GM21825 (cell line): ENCODE results near the gene YOD1.
"Not testable (repeated sequence)": the region's sequence is repeated elsewhere in the genome, so short reads cannot be mapped to it uniquely, and the experiment has no call there.

Source experiments
- ATAC-seq: cut with Tn5 transposase; IDR thresholded peaks from one replicate; pipeline ENCODE4 v1.9.1; 2021; ENCODE audit warnings: mild to moderate bottlenecking, moderate library complexity; ENCODE audit not compliant: unreplicated experiment

YOD1 gene

DNA sequence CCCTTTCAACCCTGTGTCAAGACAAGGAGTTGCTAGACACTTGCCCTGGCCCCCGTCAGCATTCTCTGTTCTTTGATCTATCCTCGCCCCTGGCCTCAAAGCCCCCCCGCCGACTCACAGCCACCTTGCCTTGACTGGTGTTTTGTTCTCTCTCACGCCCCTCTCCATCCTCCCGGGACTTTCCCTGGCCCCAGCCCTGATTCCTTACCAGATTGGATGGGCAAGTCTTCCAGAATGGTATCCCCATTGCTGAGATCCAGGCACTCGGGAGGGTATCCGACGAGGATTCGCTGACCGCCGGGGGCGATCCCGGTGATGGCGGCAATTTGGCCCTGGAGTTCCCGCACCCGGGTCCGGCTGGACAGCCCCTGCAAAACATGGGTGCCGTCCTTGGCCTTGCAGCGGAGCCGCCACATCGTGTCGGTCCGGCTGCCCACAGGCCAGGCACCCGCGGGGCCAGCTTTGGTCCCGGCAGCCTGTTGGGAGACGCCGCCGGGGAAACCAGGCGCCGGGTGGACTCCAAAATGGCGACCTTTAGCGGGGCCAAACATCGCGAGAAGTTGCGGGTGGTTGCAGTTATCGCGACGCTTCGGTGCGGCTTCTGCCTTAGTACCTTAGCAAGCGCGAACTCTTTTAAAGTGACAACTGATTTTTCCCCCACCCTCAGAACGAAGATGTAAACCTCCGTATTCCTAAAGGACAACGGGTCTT, 373 bp downstream of the YOD1 start:
- peak; percentile 55 for ATAC-seq

- no peak for ATAC-seq
Measured at GRCh38 chr1:207049974-207050391, 1.0 kb downstream of the YOD1 start.

- ATAC-seq = no peak
Measured at GRCh38 chr1:207049514-207049913, 1.5 kb downstream of the YOD1 start.

GRCh38 chr1:207049054-207049453, 2.0 kb downstream of the YOD1 start:
- no peak for ATAC-seq

- ATAC-seq = no peak
Measured at GRCh38 chr1:207048041-207048440, 3.0 kb downstream of the YOD1 start.

DNA sequence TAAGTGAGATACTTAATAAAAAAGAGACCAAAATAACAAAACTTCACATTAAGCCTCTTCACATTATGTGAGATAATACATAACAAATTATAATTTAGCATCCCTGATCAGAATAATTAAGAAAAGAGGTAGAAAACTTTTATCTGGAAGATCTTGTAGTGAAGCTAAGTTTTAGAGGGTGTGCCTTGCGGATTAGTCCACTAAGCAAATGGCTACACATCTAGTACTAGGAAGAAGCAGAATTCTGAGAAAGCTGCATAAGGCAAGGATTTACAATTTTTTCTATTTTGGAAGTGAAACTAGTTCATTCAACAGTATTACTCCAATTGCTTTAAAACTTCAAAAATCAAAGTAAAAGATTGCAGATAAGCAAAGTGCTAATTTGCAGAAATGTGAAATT, 3.5 kb downstream of the YOD1 start:
- ATAC-seq = no peak

DNA sequence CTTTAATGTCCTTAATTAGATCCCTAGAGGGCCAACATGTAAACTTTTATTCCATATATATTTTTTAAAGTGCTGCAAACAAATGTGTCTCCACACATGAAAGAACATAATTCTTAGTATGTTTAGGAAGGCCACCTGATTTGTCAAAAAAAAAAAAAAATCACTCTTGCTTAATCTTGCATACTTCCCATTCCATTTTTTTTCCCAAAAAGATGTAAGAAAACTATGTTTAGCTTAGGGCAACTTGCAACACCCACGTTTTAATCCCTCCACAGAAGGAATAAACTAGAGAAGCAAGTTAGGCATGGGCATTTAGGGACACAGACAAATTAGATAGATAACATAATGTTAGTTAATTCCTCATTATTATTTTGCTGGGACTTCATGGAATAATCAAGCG, 5.6 kb downstream of the YOD1 start:
- ATAC-seq = no peak

DNA sequence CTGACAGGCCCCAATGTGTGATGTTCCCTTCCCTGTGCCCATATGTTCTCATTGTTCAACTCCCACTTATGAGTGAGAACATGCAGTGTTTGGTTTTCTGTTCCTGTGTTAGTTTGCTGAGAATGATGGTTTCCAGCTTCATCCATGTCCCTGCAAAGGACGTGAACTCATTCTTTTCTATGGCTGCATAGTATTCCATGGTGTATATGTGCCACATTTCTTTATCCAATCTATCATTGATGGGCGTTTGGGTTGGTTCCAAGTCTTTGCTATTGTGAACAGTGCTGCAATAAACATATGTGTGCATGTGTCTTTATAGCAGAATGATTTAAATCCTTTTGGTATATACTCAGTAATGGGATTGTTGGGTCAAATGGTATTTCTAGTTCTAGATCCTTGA, 9.6 kb downstream of the YOD1 start:
- not testable (repeated sequence) for ATAC-seq

DNA sequence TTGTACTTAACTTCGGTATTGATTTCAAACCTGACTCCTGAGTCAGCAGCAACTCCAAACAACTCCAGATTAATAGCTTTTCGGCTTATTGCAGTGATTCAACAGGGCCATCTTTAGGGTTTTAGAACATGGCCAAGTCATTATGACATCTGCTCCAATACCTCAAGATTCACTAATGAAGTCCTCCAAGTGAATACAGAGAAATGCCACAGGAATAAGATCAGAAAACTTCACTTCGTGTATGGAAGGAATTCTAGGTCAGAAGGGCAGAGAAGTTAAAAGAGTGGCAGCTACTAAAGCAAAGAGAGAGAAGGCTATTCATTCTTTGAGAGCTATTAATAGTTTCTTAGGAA, 10.9 kb downstream of the YOD1 start:
- ATAC-seq = no peak

GRCh38 chr1:207039380-207040180, 11.4 kb downstream of the YOD1 start:
- ATAC-seq = no peak

- ATAC-seq = no peak
Measured at GRCh38 chr1:207036865-207037264, 14.1 kb downstream of the YOD1 start.

DNA sequence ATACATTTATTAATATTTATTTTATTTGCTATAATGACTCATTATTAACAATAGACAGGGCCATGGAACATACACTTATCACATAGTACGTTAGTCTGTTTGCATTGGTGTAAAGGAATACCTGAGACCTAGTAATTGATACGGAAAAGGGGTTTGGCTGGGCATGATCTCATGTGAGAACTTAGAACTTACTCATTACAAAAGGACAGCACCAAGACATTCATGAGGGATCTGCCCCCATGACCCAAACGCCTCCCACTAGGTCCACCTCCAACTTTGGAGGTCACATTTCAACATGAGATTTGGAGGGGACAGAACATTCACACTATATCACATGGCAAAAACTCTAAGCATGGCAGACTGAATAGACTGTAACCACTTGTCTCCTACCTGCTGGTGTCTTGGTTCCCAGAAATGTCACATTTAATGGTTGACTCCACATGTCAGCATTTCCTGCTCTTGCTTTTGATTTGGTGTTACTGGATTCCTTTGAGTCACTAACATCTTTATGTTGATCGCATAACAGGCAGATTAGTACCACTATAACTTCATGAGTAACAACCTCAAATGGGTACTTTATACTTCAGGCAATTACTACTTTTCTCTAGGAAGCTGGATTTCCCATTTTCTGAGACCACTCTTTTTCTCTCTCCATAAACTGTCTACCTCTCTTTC, 15.0 kb downstream of the YOD1 start:
- ATAC-seq = no peak

GRCh38 chr1:207034998-207035397, 16.0 kb downstream of the YOD1 start:
- no peak for ATAC-seq

DNA sequence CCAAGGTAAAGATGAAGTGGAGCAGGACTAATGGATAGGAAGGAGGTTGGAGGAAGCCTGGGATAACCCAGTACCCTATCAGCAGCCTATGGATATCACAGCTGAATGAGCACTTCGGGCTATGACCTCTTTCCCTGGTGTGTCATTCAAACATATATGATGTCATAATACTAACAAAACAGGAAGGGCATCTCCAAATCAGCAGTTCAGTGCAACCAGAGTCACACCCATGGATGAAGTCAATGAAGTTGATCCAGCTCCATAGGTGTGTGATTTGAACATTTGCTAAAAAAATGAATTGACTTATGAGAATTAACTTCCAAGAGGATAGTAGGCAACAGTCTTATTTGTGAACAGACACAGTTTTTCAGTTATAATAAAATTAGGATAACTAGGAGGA, 16.8 kb downstream of the YOD1 start:
- ATAC-seq = no peak

- no peak for ATAC-seq
Measured at GRCh38 chr1:207033302-207033701, 17.7 kb downstream of the YOD1 start.

GRCh38 chr1:207032528-207033017, 18.4 kb downstream of the YOD1 start, which contains the start of gene C1orf116:
Gene C1orf116, minus strand, starts transcription at chr1:207032756. Its CDS starts 5,158 bp downstream, at chr1:207027598.
- no peak for ATAC-seq

DNA sequence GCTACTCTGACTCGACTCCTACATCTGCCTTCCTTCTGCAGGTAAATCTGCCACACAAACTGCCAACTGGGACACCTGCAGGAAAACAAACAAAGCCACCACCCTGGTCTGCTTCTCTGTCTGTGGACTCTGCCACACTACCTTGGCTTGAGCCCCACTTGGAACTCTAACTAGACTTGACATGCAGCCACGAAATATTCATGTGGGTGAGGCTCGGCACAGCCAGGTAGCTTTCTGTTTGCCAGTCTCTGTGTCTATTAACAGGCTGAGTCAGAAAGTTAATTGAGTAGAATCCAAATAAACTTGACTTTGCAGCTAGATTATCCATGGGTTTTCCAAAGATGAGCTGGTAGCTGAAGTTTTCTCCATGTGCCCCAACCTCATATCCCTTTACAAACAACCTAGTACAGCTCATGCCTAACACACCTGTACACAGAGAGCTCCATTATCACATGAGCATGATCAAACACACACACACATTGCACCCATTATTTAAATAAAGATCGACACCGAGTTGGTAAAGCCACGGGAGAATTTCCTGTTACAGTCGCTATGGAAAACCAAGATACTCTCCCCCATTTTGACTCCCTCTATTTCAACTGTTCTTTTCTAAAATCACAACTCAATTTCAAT, 19.3 kb downstream of the YOD1 start:
- ATAC-seq = no peak

- ATAC-seq = no peak
Measured at GRCh38 chr1:207031016-207031415, 20.0 kb downstream of the YOD1 start.

DNA sequence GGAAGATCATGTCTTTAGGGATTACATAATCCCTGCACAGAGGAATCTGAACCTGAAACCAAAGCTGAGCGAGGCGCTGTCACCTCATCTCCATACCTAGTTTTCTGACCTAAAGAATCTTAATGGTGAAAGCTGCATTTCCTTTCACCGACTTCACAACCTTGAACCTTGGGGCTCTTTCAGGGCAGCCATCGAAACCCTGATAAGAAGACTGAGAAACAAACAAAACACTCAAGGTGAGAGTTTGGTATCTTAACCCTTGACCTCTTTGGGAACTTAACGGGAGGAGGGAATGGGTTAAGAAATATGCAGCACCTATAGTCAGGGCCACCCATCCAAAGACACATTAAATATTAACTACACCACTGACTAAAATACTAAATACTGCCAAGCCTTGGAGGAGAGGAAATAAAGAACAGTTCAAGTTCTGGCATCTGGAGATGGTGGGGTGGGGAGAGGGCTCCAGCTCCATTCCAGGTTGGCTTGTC, 20.4 kb downstream of the YOD1 start:
- no peak for ATAC-seq

- no peak for ATAC-seq
Measured at GRCh38 chr1:207029701-207030521, 21.1 kb downstream of the YOD1 start.
